ENCODE measurements around the gene AMMECR1. TPM values are rescaled to one million over a fixed set of nuclear protein-coding genes. Genes with fewer than 3 reads are reported as not detected.
"Not testable (repeated sequence)": the region's sequence is repeated elsewhere in the genome, so short reads cannot be mapped to it uniquely, and the experiment has no call there.

The AMMECR1 gene
- total RNA-seq, 1 donor from 2014 or later = 0.62 TPM

GRCh38 chrX:110159235-110159634 is 158.7 kb downstream of the AMMECR1 start:
- intact Hi-C loops (cut with DNase I) = loop anchor here (5.0 kb wide), 1 partner anchor 248 kb away; no protein-coding TSS in a partner anchor
- ATAC-seq (ENCODE audit: poor library complexity) (no peak), DNase-seq (no peak)

GRCh38 chrX:110157444-110157843 is 160.4 kb downstream of the AMMECR1 start:
- no peak for ATAC-seq (ENCODE audit: poor library complexity)
- DNase-seq = no peak
- intact Hi-C loops (cut with DNase I) = loop anchor here (5.0 kb wide), 1 partner anchor 250 kb away; no protein-coding TSS in a partner anchor

- ATAC-seq (ENCODE audit: poor library complexity) = no peak
- intact Hi-C loops (cut with DNase I) = loop anchor here (5.0 kb wide), 1 partner anchor 251 kb away; no protein-coding TSS in a partner anchor
These were observed 161.6 kb downstream of the AMMECR1 start for GRCh38 chrX:110156167-110156754.

GRCh38 chrX:110155759-110156158 is 162.1 kb downstream of the AMMECR1 start:
- intact Hi-C loops (cut with DNase I) = loop anchor here (5.0 kb wide), 1 partner anchor 252 kb away; no protein-coding TSS in a partner anchor
- DNase-seq (no peak), ATAC-seq (ENCODE audit: poor library complexity) (no peak)

More at GRCh38 chrX:110156167-110156754, 161.6 kb downstream of the AMMECR1 start:
- DNase-seq = no peak

GRCh38 chrX:110154328-110154727 is 163.6 kb downstream of the AMMECR1 start:
- DNase-seq; ATAC-seq (ENCODE audit: poor library complexity); intact Hi-C loops (cut with DNase I): not testable (repeated sequence)

GRCh38 chrX:110153896-110154295 is 164.0 kb downstream of the AMMECR1 start:
- intact Hi-C loops (cut with DNase I) = no loop called here
- no peak for ATAC-seq (ENCODE audit: poor library complexity)
- DNase-seq = no peak

- ATAC-seq (ENCODE audit: poor library complexity) = no peak
- intact Hi-C loops (cut with DNase I) = no loop called here
These were observed 164.6 kb downstream of the AMMECR1 start for GRCh38 chrX:110153244-110153643.

GRCh38 chrX:110146521-110146920 is 171.4 kb downstream of the AMMECR1 start:
- intact Hi-C loops (cut with DNase I) = loop anchor here (5.0 kb wide), 1 partner anchor 234 kb away; no protein-coding TSS in a partner anchor
- DNase-seq = no peak
- peak; percentile 75 for ATAC-seq (ENCODE audit: poor library complexity)

More at GRCh38 chrX:110153244-110153643, 164.6 kb downstream of the AMMECR1 start:
- no peak for DNase-seq

GRCh38 chrX:110145854-110146253 is 172.0 kb downstream of the AMMECR1 start:
- ATAC-seq (ENCODE audit: poor library complexity) = peak; percentile 39
- intact Hi-C loops (cut with DNase I) = loop anchor here (5.0 kb wide), 1 partner anchor 234 kb away; no protein-coding TSS in a partner anchor

GRCh38 chrX:110145311-110145710 is 172.6 kb downstream of the AMMECR1 start:
- ATAC-seq (ENCODE audit: poor library complexity) (no peak), DNase-seq (no peak)
- intact Hi-C loops (cut with DNase I) = loop anchor here (5.0 kb wide), 1 partner anchor 233 kb away; no protein-coding TSS in a partner anchor

More at GRCh38 chrX:110145854-110146253, 172.0 kb downstream of the AMMECR1 start:
- DNase-seq = no peak

Other genes with a start within 250 kb of the AMMECR1 start
- 0.35 TPM for gene RTL9, start 40.8 kb upstream of the AMMECR1 start, total RNA-seq